HG03558 (cell line): Measurements from ENCODE around the gene PITPNM3.

Experiments used
- ATAC-seq: cut with Tn5 transposase; IDR thresholded peaks from one replicate; pipeline ENCODE4 v1.9.1; 2021; ENCODE audit warnings: moderate number of reproducible peaks; ENCODE audit not compliant: unreplicated experiment; ENCODE audit errors: extremely low read depth

The PITPNM3 gene

DNA sequence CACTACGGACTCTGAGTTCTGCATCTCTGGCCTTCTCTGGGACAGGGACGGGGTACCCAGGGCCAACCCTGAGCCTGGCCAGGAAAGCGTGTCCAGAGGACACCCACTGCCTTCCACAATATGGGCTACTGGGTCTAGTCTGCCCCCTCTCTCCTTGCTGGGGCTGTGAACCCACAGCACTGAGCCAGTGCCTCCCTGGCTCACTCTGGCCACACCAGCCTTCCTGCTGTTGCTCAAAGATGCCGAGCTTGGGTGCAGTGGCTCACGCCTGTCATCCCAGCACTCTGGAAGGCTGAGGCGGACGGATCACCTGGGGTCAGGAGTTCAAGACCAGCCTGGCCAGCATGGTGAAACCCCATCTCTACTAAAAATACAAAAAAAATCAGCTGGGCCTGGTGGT lies 24.8 kb downstream of the PITPNM3 start:
- ATAC-seq, result no peak

GRCh38 chr17:6530324-6530920 lies 25.9 kb downstream of the PITPNM3 start:
- ATAC-seq, result no peak

DNA sequence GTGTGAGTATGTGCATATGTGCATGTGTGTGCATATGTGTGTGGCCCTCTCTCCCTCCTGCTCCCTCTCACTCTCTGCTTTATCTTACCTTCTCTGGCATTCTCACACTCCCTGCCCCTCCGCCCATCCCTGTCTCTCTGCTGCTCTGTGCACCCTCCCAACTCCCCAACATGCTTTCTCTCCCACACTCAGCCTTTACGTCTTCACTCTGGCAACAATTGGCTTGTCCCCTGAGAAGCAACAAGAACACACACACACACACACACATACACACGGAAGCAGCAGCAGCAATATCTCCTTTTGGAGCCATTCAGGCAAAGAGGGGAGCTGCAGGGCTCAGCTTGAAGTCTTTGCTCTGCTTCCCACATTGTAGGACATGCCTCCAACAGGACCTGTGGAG lies 27.8 kb downstream of the PITPNM3 start:
- ATAC-seq, result no peak

GRCh38 chr17:6526362-6527152 lies 29.8 kb downstream of the PITPNM3 start:
- no peak for ATAC-seq

- ATAC-seq, result no peak
Observed at GRCh38 chr17:6525731-6526130, 30.6 kb downstream of the PITPNM3 start.

GRCh38 chr17:6525141-6525540 lies 31.2 kb downstream of the PITPNM3 start:
- no peak for ATAC-seq

DNA sequence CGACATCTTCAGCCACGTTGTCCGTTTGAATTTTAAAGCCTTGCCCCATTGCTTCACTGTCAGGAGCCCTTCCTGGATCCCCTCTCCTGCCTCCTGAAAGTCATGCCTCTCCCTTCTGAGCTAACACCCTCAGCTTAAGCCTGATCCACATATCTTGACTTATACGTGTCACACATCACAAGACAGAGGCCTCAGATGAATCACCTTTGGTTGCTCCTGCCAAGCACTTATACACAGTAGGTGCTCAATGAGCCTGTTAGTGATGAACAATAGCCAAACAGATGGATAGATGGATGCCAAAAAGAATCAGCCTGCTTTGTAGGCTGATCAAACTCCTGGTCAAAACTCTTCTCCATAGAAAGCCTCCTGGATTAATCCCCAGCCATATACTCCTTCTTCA lies 31.8 kb downstream of the PITPNM3 start:
- no peak for ATAC-seq

DNA sequence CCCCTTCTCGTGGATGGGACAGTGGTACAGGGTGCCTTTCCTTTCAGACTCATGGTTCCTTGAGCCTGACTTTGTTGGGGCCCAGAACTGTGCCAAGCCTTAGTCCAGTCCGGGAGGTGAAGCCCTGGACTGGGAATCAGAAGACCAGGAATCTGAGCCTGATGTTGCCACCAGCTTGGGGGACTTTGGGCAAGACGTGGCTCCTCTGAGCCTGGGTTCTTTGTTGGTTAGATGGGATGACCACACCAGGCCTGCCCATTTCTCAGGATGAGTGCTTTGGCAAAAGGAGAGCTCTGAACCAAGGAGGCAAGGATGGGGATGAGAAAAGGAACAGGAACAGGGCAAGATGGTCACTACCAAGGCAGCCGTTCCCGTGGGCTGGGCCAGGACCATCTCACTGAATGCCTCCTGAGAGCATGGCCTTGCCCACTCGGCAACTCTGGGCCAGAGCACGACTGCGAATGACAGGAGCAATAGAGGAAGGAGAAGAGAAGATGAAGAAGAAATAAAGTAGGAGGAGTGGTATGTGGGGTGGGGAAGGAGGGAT lies 32.5 kb downstream of the PITPNM3 start:
- ATAC-seq, result no peak

DNA sequence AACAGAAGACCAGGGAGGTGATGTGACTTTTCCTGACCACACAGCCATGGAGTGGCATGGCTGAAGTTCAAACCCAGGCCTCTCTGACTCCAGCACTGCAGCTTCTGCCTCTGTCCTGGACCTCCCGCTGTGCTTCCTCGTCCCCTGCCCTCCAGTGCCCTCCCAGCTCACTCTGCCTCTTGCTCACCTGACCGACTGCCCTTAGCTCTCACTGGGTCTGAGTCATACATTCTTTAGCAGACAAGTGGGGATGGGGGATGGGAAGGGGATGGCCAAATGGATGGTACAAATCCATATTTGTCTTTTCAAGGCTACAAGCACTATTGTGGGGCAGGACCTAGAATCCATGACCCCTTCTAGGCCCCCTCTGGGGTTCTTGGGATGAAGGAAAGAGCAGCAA lies 33.0 kb downstream of the PITPNM3 start:
- no peak for ATAC-seq

GRCh38 chr17:6521586-6521985 lies 34.8 kb downstream of the PITPNM3 start:
- ATAC-seq, result no peak

- no peak for ATAC-seq
Observed at GRCh38 chr17:6517062-6517461, 39.3 kb downstream of the PITPNM3 start.

GRCh38 chr17:6514371-6514770 lies 42.0 kb downstream of the PITPNM3 start:
- no peak for ATAC-seq

DNA sequence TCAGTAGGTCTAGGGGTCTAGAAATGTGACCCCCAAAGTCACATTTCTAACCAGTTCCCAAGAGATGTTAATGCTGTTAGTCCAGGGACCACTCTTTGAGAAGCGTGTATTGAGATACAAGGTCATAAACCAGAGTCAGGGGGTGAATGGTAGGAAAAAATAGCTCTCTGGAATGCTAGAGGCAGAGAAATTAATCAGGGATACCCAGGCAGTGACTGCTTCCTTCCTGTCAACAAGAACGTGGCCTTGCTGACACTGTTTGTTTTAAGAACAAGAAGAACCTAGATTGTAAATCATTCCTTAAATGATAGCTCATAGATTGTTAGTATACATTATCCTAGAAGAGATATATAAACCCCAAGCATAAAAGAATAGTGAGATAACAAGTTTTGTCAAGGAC lies 43.8 kb downstream of the PITPNM3 start:
- no peak for ATAC-seq

- ATAC-seq, result no peak
Observed at GRCh38 chr17:6510321-6510977, 45.9 kb downstream of the PITPNM3 start.

DNA sequence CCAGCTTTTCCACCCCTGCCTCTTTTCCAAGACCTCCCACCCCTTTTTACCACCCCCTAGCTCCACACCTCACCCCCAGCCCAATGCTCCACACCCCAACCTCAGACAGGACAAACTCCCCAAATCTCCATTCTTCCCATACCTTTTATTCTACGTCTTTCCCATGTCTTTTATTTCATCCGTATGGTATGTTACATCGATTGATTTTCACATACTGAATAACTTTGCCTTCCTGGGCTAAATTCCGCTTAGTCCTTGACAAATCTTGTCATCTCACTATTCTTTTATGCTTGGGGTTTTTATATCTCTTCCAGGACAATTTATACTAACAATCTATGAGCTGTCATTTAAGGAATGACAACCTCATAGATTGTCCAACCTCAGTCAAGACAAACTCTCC lies 46.4 kb downstream of the PITPNM3 start:
- ATAC-seq, result no peak

- no peak for ATAC-seq
Observed at GRCh38 chr17:6509031-6509771, 47.2 kb downstream of the PITPNM3 start.

DNA sequence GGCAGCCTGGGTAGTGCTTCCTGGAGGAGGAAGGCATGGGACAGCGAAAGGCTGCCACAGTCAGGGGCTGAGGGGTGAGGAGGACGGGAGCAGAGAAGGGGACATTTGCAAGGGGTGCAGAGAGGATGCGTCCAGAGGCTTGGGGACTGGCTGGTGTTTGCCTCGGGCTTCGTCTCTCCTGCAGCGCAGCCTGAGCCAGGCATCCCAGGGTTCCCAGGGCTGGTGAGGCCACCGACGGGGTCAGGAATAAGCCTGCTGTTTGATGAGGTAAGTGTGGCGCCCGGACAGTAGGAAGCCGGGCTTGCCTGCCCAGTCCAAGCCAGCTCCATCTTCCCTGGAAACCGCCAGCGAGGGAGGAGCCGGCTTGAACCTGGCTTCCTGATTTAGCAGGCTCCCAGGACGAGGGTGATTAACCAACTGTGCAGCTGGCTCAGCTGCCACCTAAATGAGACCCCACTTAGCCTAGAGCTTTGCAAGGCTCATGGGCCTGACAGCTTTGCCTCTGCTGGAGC lies 47.8 kb downstream of the PITPNM3 start:
- ATAC-seq, result no peak

DNA sequence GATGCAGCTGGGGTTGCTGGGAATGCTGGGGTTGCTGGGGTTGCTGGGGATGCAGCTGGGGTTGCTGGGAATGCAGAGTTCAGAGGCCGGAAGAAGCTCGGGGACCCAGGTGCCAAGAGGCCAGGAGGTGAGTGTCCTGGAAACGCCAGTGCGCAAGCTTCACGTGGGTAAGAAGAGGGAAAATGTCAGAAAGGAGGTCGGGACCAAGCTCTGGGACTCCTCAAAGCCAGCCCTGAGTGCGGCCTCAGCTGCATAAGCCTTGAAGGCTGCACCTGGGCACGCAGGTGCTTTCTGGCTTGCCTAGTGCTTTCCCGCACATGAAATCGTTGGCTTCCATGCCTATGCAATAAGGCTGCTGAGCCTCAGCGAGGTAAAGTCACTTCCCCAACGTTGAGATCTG lies 48.3 kb downstream of the PITPNM3 start:
- ATAC-seq, result no peak

DNA sequence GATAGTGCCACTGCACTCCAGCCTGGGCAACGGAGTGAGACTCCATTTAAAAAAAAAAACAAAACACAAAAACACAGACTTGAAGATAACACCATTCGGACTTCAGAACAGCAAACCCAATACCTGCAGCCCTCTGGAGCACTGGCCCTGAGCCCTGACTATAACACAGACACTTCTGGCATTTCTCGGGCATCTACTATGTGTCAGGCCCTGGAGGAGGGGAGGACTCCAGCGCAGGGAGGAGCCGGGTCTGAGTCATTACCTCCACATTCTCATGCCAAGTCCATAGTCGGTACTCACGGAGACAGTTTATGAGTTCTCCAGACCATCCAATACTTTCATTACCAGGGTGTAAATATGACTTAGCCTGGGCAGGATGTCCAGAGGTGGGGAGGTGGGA lies 48.8 kb downstream of the PITPNM3 start:
- ATAC-seq, result no peak

DNA sequence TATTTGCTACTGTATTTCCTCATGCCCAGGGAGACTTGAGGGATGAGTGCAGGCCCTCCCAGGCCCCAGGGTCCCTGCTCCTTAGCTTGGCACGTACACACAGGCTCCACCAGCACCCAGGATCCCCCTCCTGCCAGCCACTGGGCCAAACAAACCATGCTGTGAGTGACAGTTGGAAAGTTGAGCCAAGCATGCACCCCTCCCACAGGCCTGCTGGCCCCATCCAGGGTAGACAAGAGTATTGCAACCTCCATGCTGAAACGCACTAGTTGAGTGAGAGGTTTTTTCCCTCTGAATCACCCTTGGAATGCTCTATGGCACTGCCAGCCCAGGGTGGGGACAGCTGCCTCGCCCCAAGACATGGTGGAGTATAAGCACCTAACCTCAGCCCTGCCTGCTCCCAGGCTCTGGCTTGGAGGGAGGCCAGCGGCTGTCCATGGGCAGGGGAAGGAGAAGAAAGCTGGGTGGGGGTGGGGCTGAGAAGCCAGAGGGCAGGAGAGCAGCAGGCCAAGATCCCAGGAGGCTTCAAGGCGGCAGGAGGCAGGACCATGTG lies 49.6 kb downstream of the PITPNM3 start:
- ATAC-seq, result no peak
